Measurements from ENCODE around the gene CCDC159.
"Not testable (repeated sequence)": the region's sequence is repeated elsewhere in the genome, so short reads cannot be mapped to it uniquely, and the experiment has no call there.

Gene CCDC159

DNA sequence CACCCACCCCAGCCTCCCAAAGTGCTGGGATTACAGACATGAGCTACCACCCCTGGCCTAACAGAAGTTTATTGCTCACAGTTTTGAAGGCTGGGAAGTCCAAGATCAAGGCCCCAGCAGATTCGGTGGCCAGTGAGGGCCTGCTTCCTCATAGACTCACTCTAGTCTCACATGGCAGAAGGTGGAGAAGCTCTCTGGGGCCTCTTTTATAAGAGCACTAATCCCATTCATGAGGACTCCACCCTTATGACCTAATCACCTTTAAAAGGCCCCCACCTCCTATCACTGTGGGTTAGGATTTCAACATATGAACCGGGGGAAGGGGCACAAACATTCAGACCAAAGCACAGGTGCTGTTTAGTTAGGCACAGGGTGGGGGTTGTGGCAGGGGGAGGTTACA lies 21.2 kb downstream of the CCDC159 start:
- DNase-seq, result no peak

DNA sequence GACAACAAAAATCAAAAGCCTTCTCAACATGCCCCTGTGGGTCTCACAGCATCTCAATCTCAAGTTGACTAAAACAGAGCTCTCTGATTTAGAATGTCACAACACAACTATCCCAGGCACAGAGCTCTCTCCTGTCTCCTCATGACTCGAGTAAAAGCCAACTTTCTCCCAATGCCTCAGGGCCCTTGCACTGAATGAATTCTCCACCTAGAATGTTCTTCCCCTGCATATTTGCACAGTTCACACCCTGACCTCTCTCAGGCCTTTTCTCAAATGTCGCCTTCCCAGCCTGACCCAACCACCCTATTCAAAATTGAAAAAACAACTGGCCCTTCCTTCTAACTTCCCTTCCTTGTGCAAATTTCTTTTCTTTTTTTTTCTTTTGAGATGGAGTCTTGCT lies 24.4 kb downstream of the CCDC159 start:
- no peak for DNase-seq

DNA sequence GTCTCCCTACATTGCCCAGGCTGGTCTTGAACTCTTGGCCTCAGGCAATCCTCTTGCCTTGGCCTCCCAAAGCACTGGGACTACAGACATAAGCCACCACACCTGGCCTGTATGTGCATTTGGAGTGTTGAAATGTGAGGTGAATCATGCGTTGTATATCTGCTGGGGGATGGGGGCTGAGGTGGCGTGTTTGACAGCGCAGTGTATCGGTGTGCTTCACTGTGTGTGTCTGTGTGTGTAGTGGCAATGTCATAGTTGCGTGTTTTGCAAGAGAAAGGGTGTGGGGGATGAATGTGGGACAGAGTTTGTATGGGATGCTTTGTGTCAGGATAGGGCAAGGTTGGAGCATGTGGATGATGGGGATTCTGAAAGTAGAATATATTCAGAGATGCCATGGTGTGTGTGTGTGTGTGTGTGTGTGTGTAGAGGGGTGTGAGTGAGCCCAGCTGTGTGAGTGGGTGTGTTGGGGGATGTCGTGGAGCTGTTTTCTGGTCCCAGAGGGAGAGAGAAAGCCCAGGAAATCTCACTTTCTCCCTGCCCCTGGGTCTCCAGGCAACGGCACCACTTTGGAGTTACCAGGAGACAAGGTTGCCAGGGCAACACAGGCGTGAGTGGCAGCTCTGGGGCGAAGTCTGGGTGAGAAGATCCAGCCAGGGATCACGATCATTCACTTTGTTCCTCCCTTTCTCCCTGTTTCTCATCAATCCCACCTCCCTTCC lies 27.0 kb downstream of the CCDC159 start:
- DNase-seq, result no peak

DNA sequence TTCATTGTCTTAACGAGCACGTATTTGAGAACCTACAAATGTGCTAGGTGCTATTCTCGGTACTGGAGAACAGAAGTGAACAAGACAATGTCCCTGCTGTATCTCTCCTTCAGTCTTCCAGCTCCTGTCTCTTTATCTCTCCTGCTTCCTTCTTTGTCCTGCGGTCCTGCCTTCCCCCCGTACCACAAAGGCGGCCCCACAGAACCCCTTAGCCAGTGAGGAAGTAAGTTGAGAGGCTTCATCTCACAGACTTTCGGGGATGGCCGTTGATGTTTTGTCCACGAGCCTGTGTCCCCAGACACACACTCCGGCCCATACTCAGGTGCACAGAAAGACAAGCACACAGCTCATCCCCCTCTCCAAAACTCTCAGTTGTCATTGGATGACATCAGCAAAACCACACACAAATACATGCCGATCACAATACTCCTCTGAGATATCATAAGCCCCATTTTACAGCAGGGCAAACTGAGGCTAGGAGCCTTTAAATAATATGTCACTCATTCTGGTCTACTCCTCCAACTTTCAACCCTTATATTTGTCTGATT lies 27.6 kb downstream of the CCDC159 start:
- no peak for DNase-seq

DNA sequence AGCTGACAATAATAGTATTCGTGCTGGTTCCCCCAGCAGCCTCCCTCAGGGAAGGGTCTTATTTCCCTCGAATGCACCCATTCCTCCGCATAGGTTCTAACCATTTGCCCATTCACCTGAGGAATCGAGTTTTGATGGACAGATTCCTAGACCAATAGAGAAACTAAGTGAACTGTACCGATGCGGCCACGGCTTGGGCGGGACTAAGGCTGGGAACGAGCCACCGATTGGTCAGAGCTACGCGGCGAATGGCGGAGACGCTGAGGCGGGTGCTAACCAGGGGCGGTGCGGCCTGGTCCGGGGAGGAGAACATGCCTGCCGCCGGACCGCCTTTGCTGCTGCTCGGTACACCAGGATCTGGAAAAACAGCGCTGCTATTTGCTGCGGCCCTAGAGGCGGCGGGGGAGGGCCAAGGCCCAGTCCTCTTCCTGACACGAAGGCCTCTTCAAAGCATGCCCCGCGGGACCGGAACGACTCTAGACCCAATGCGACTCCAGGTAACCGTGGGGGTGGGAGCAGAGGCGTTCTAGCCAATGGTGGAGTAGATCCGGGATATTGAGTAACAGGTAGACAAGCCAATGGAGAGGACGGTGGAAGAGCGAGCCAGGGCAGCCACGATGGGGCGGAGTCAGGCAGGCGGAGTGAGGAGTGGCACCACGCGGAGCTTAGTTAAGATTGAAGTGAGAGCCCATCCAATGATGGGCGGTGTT lies 28.3 kb downstream of the CCDC159 start, which contains the start of gene SWSAP1:
TSS of gene SWSAP1 (plus strand) at position 234 of the 710 bp plus-strand sequence. CDS start at position 249, 15 bp downstream.
- peak; percentile 97 to 98 for DNase-seq

DNA sequence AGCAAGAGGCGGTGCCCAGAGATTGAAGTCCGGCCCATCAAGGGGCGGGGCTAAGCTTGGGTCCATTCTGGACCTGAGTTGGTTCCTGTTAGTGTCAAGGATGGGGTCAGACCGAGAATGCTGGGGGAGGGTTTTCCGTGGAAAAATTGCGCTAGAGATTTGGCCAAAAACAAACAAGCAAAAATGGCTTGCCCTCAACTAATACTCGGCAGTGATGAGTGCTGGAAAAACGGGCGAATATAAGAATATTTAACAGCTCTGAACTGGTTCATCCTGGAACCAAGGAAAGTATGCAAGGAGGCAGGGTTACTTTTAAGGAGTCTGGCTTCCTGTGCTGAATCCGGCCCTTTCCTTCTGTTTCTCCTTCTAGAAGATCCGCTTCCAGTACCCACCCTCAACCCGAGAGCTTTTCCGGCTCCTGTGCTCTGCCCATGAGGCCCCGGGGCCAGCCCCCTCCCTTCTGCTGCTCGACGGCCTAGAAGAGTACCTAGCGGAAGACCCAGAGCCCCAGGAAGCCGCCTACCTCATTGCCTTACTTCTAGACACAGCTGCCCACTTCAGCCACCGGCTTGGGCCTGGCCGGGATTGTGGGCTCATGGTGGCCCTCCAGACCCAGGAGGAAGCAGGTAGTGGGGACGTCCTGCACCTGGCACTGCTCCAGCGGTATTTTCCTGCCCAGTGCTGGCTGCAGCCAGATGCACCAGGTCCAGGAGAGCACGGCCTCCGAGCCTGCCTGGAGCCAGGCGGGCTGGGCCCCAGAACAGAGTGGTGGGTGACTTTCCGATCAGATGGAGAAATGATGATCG lies 29.0 kb downstream of the CCDC159 start:
- DNase-seq, result peak; percentile 69 to 74

DNA sequence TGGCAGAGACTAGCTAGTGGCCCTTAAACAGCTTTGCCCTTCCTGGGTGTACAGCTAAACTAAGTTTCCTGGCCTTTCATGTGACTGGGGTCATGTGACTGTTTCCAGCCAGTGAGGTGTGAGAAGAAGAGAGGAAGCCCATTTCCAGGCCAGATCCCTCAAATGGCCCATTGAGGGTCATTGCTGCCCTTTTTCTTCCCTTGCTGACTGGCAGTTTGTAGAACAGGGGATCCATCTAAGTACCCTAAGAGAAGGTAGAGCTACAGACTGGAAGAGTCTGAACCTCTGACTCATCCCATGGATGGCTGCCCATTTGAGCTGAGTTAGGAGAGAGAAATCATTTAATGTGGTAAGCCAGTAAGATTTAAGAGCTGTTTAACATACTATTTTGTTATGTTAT lies 30.9 kb downstream of the CCDC159 start:
- no peak for DNase-seq

DNA sequence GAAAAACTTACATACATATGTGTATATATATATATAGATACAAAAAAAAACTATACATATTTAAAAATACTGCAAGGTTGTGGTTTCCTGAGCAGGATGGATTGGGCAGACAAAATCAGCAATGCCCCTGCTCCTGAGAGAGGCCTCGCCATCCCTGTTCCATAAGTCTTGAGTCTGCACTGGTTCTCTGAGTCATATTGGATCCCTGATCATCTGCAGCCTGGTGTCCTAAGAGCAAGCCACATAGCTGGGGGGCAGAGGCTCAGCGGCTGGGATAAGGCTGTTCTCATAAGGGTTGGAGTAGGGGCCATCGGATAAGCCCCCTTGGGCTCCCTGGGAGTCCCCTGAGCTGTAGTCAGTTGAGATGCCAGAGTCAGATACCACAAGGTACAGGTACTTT lies 31.4 kb downstream of the CCDC159 start:
- DNase-seq, result no peak

DNA sequence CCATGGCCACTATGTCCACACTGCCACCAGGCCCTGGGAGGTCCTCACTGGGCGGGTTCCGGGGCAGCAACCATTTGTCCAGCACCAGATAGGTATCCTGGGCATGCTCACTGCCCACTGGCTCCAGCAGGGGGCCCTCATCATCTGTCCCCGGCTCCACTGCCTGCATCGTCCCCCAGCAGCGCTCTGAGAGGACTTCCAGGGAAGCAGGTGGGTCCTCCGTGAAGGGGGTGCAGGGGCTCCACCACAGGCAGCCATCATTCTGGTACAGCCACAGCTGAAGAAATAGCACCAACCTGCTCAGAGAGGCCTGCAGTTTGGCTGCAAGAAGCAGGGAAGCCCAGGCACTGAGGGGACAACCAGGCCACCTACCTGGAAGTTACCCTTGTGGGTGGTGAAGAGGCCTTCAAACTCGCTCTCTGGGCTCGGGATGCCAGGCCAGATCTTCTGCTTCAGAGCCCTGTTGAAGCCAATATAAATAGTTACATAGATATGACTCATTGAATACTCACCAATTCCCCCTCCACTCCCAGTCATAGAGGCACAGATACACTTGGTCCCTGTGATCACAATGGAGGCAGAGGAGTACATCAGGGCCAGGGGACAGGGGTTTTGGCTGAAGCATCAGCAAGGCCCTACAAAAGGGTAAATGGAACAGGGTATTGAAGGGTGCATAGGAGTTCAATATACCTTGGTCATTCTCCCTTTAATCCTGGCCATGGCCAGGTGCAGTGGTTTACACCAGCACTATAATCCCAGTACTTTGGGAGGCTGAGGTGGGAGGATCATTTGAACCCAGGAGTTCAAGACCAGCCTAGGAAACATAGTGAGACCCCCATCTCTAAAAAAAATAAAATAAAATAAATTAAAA lies 32.2 kb downstream of the CCDC159 start:
- peak in 1 of 2 experiments; percentile 32 for DNase-seq

DNA sequence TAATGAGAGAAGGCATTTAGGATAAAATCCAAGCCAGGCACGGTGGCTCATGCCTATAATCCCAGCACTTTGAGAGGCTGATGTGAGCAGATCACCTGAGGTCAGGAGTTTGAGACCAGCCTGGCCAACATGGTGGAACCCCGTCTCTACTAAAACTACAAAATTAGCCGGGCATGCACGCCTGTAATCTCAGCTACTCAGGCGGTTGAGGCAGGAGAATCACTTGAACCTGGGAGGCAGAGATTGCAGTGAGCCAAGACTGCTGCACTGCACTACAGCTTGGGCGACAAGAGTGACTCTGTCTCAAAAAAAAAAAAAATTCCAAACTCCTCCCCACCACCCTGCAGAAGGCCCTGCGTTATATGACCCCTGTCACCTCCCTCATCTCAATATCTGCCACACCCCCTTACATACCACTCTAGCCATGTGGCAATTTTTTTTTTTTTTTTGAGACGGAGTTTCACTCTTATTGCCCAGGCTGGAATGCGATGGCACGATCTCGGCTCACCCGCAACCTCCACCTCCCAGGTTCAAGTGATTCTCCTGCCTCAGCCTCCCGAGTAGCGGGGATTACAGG lies 33.0 kb downstream of the CCDC159 start:
- DNase-seq, result not testable (repeated sequence)

DNA sequence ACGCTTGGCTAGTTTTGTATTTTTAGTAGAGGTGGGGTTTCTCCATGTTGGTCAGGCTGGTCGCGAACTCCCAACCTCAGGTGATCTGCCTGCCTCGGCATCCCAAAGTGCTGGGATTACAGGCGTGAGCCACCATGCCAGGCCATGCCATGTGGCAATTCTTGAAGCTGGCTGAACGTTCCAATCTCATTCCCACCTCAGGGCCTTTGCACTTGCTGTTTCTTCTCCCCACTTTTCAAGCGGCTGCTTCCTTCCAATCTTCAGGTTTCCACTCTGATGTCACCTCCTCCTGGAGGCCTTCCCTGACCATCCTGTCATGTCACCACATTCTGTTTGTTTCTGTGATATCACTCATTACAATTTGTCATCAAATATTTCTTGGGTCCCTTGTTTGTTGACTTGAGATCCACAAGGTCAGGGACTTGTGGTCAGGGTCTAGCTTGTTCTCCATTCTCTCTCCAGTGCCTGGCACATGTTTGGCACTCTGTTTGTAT lies 33.6 kb downstream of the CCDC159 start:
- DNase-seq, result no peak

DNA sequence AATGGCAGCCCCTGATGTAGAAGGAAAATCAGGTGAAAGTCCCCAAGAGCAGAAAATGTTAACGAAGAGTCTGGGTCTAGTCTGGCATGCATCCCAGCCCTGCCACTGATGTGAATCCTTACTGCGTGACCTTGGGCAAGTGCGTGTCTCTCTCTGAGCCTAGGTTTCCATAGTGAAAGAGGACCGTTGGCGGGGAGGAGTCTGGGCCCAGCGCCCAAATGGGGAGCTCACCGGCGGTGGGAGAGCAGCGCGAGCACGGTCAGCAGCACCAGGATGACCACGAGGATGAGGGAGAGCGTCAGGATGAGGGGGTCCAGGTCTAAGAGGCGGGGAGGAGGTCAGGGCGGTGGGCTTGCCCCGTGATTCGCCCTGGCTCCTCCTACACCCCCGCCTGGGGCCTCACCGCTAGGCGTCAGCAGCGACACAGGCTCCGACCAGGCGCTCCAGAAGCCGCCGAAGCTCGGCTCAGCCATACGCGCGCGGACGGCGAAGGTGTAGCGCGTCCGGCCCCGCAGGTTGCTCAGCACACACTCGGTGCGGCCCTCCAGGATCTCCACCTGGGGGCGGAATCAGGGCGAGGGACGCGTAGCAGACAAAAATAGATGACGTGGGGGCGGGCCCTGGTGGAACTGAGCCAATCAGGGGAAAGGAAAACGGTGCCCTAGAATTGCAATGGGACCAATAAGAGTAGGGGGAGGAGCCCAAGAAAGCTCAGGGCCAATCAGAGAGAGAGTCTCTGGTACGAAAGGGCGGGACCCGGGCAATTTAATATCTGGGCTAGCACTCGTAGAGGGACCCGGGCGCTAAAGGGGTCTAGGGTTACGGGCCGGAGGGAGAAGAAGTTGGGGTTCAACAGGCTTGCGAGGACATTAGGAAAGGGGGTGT lies 34.6 kb downstream of the CCDC159 start:
- peak; percentile 95 to 98 for DNase-seq

DNA sequence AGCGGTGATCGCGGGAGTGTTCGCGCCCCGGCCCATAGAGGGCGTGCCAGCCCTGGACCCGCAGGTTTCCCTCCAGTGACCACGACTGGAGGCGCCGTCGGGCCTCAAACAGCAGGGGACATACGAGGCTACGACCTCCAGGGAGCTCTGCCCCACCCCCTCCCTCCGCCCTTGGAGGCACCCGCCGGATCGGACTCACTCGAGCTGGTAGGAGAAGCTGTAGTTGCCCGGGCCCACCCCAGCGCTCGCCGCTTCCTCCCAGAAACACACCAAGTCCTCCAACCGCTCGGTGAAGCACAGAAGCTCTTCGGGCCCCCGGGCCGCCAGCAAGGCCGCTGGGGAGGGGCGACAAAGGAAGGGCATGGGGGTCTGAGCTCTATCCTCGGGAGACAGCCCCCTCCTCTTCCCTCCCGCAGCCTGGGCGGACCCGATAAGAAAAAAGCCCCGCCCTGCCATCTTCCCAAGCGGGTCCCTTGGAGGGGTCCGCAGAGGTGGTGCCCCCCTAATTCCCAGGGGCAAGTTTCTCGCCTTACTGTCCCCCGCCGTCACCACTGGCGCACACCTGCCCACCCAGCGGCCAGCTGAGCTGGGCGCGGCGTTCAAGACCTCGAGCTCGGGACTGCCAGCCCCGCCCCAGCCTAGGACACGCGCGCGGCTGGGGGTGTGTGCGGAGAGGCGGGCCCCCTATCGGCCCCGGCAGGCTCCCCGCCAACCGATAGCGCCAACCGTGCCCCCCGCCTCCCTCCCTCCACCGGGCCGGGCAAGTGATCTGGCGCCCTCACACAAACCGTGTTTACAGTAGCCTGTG lies 36.8 kb downstream of the CCDC159 start:
- DNase-seq, result peak; percentile 55 to 63

DNA sequence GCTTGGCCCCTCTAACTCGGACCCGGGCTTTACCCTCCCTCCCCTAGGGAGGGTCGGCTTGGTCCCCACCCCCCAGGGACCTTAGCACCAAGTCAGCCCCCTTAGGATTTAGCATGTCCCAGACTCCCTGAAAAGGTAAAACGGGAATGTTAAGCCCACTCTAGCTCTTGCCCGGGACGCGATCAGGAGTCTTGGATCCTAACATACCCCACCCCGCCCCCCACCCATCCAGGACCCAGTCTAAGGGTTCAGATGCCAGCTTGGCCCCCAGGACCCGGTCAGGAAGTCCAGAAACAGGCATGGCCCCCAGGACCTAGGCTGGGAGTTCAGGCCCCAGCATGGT lies 37.4 kb downstream of the CCDC159 start:
- no peak for DNase-seq

DNA sequence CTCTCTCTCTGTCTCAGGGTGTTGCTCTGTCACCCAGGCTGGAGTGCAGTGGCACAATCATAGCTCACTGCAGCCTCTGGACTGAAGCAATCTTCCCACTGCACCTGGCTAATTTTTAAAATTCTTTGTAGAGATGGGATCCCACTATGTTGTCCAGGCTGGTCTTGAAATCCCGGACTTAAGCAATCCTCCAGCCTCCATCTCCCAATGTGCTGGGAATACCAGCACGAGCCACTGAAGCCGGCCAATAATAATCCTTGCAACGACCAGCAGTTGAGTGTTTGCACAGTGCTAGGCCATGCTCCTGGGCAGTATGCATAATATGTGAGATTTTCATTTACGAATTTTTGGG lies 38.4 kb downstream of the CCDC159 start:
- DNase-seq, result no peak

DNA sequence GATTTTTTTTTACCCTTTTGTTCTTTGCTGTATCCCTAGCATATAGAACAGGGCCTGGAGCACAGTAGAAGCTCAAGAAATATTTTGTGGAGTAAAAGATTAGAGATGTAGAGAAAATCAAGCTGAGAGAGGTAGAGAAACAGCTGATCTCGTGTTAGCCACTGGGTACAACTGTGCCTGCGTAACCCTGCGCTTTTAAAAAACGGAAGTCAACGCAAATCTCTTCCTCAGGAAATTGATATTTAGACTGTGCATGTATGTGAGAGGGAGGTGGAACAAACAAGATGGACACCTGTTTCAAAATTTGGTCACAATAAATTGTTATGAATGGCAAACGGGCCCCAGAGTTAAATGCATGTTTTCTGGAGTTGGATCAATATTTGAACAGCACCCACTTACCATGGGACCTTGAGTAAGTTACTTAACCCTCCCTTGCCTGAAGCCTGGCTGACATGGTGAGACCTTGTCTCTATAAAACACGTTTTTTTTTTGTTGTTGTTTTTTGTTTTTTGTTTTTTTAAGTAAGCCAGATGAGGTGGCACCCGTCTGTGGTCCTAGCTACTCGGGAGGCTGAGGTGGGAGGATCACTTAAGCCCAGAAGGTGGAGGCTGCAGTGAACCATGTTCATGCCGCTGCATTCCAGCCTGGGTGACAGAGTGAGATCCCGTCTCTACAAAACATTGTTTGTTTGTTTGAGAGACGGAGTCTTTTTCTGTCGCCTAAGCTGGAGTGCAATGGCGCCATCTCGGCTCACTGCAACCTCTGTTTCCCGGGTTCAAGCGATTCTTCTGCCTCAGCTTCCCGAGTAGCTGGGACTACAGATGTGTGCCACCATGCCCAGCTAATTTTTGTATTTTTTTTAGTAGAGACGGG lies 41.1 kb downstream of the CCDC159 start:
- no peak for DNase-seq

DNA sequence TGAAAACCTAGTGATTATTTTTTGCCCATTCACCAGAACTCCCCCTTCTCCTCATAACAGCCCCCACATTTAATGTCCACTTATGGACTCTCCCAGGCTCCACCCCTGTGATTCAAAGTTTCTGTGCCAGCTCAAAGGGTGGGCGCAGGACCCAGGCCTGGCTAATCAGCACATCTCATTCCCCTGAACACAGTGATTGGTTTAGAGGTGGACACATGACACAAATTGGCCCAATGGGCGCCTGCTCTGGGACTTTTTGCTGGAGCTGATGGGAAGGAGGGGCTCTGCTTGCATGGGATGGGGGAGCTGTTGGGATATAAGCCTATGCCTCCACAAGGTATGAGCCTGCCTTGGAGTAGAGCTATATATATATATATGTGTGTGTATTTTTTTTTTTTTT lies 44.0 kb downstream of the CCDC159 start:
- DNase-seq, result no peak

DNA sequence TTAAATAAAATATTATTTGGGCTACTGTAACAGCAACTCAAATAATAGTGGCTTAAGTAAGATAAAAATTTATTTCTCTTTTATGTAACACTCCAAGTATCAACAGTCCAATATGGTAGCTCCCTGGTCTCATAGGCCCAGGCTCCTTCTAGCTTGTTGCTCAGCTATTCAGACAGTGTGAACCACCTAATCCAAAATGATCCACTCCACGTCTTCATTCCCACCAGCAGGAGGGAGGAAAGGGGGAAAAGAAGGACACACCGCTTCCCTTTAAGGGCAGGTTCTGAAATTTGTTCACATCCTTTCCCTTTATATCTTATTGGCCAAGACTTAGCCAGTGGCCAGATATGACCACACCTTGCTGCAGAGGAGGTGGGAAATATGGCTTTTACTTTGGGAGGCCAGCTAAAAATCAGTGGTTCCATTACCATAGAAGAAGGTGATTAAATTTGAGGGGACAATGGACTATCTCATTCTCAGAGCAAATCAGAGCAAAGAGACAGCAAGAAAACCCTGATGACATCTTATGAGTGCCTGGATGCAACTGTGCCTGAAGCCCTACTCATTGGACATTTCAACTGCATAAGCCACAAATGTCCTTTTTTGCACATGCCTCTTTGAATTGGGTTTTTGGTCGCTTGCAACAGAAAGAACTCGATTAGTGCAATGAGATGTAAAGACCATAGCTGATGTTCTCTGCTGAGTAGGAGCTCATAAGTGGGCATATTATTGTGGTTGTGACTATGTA lies 44.8 kb downstream of the CCDC159 start:
- DNase-seq, result no peak

Measured in activated CD4-positive, alpha-beta T cell treated with anti-CD3 and anti-CD28 coated beads, Interleukin-2, amount 50 U/mL, for 48 hours (primary cell).